ENCODE results near the gene CAPN11.
"Not testable (repeated sequence)": the region's sequence is repeated elsewhere in the genome, so short reads cannot be mapped to it uniquely, and the experiment has no call there.

CAPN11 gene

GRCh38 chr6:44131892-44132291 lies 26.7 kb upstream of the CAPN11 start:
- DNase-seq (ENCODE audit: low read depth in 2 of 2): no peak

DNA sequence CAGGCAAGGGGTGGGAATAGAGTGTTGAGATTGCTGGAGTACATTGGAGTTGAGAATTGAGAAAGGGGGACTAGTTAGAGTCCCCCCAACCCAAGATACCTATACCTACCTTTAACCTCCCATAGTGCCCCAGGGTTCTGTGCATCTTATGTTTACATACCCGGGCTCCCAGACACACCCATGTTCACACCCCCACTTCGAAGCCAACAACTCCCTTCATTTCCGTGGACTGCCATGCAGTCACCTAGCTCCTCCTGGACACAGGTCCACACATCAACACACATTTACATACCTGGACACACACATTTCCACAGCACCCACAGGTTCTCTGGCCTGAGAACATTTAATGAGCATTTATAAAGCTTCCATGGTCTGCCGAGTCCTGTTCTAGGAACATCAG lies 26.1 kb upstream of the CAPN11 start:
- no peak for DNase-seq (ENCODE audit: low read depth in 2 of 2)

DNA sequence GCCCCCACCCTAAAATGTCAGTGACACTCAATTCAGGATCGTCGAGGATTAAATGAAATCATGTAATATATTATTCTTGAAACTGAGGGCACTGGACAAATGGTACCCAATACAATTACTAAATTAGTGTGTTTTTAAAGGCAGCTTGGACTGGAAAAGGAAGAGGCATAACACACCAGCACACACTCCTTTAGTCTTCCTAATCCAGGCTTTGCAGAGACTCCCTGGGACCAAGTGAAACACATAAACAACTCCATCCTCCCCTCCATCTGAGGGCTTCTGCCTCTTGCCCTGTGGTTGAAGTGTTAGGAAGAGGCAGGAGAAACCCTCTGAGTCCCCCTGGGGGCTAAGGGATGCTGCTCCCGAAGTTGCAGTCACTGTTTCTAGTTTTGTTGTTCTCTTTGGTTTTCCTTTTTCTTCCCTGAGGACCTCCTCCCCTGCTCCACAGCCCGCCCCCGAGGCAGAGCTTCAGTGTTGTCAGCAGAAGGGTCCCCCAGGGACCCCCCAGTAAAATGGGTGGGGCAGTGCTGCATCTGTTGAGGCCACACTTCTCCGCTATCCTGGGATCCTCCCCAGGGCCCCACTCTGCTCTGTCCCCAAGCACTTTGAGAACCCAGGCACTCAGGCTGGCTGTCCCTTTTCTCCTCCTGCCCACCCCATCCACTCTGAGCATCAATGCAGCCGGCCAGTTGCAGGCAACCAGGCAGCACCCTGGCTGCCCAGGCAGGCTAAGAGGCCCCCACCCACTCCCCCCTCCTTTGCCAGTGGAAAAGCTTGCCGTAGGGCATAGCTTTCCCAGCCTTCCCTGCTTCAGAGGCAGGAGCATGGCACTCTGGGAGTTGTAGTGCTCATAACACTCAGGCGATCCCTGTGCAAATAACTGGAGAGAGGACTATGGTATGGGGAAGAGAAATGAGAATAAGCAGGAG lies 25.4 kb upstream of the CAPN11 start:
- no peak for DNase-seq (ENCODE audit: low read depth in 2 of 2)

GRCh38 chr6:44133981-44134711 lies 24.5 kb upstream of the CAPN11 start:
- DNase-seq (ENCODE audit: low read depth in 2 of 2): no peak

GRCh38 chr6:44135173-44135758 lies 23.4 kb upstream of the CAPN11 start:
- no peak for DNase-seq (ENCODE audit: low read depth in 2 of 2)

- no peak for DNase-seq (ENCODE audit: low read depth in 2 of 2)
Observed at GRCh38 chr6:44135875-44136274, 22.7 kb upstream of the CAPN11 start.

- no peak for DNase-seq (ENCODE audit: low read depth in 2 of 2)
Observed at GRCh38 chr6:44138717-44139350, 19.8 kb upstream of the CAPN11 start.

GRCh38 chr6:44139351-44139743 lies 19.3 kb upstream of the CAPN11 start:
- no peak for DNase-seq (ENCODE audit: low read depth in 2 of 2)

- DNase-seq (ENCODE audit: low read depth in 2 of 2): no peak
Observed at GRCh38 chr6:44142835-44143234, 15.8 kb upstream of the CAPN11 start.

GRCh38 chr6:44143731-44144130 lies 14.9 kb upstream of the CAPN11 start:
- DNase-seq (ENCODE audit: low read depth in 2 of 2): no peak

GRCh38 chr6:44144536-44144935 lies 14.1 kb upstream of the CAPN11 start:
- DNase-seq (ENCODE audit: low read depth in 2 of 2): not testable (repeated sequence)

DNA sequence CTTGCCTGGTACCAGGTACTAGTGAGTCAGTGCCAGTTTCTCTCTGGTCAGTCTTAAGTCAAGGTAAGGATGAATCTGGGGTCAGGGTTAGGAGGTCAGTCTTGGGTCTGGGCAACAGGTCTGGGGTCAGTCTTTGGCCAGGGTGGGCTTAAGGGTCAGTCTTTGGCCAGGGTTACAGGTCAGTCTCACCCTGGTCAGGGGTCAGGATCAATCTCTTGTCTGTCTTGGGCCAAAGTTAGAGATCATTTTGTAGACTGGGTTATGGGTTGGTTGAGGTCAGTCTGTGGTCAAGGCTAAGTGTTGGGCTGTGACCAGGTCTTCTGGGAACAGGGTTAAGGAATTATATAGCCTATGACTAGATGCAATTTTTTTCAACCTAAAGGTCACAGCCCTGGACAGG lies 12.8 kb upstream of the CAPN11 start:
- no peak for DNase-seq (ENCODE audit: low read depth in 2 of 2)

GRCh38 chr6:44146685-44147084 lies 11.9 kb upstream of the CAPN11 start:
- no peak for DNase-seq (ENCODE audit: low read depth in 2 of 2)

- no peak for DNase-seq (ENCODE audit: low read depth in 2 of 2)
Observed at GRCh38 chr6:44147256-44147655, 11.4 kb upstream of the CAPN11 start.

- no peak for DNase-seq (ENCODE audit: low read depth in 2 of 2)
Observed at GRCh38 chr6:44148306-44148705, 10.3 kb upstream of the CAPN11 start.

- no peak for DNase-seq (ENCODE audit: low read depth in 2 of 2)
Observed at GRCh38 chr6:44149369-44150012, 9.1 kb upstream of the CAPN11 start.

DNA sequence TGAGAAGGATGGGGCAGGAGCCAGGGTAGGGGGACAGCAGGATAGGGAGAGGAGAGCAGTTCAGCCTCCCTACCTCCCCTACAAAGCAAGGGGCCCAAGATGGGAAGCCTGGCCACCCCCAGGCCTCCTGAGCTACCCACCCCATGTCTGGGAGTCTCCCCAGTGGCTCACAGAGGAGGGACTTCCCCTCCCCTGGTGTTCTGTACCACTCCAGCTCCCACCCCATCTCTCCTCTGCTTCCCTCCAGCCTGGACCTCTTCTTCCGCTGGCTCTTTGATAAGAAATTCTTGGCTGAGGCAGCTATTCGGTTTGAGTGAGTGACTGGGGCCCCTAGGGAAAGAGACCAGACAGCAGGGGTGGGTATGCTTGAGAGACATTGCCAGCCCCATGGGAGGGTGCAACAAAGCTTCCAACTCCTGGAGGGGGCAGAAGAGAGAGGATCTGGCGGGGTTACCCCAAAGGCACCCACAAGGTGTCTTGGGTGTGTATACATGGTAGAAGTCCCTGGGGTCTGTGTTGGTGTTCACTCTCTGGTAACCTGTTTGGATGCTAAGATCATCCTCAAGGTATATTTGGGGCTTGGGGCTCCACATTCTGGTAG lies 8.2 kb upstream of the CAPN11 start:
- no peak for DNase-seq (ENCODE audit: low read depth in 2 of 2)

- DNase-seq (ENCODE audit: low read depth in 2 of 2): peak; percentile 64 to 72
Observed at GRCh38 chr6:44151348-44152108, 7.1 kb upstream of the CAPN11 start.

- DNase-seq (ENCODE audit: low read depth in 2 of 2): no peak
Observed at GRCh38 chr6:44152109-44152461, 6.5 kb upstream of the CAPN11 start.

- DNase-seq (ENCODE audit: low read depth in 2 of 2): no peak
Observed at GRCh38 chr6:44152533-44152932, 6.1 kb upstream of the CAPN11 start.

- DNase-seq (ENCODE audit: low read depth in 2 of 2): no peak
Observed at GRCh38 chr6:44154067-44154466, 4.6 kb upstream of the CAPN11 start.
